ENCODE measurements around the gene RERE.

DNA sequence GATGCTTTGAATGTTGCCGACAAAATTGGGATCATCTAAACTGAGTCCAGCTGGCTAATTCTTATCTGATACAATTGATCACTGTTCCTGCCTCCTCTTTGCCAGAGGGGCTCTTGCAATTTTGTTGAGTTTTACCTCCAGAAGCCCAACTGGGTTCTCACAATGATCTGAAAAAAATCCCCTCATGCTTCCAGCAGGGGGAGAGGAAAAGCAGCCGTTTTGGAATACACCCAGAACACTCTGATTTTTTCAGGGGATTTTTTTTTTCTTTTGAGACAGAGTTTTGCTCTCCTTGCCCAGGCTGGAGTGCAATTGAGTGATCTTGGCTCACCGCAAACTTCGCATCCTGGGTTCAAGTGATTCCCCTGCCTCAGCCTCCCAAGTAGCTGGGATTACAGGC, 13.9 kb upstream of the RERE start:
- TF ChIP-seq, protein P1, sequence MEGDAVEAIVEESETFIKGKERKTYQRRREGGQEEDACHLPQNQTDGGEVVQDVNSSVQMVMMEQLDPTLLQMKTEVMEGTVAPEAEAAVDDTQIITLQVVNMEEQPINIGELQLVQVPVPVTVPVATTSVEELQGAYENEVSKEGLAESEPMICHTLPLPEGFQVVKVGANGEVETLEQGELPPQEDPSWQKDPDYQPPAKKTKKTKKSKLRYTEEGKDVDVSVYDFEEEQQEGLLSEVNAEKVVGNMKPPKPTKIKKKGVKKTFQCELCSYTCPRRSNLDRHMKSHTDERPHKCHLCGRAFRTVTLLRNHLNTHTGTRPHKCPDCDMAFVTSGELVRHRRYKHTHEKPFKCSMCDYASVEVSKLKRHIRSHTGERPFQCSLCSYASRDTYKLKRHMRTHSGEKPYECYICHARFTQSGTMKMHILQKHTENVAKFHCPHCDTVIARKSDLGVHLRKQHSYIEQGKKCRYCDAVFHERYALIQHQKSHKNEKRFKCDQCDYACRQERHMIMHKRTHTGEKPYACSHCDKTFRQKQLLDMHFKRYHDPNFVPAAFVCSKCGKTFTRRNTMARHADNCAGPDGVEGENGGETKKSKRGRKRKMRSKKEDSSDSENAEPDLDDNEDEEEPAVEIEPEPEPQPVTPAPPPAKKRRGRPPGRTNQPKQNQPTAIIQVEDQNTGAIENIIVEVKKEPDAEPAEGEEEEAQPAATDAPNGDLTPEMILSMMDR (IDR thresholded peaks at IDR 0.05): peak in 1 of 6 experiments; percentile 2
- TF ChIP-seq POLR2A (IDR thresholded peaks at IDR 0.05): no peak

All from adrenal gland (tissue), 5 donors.